SK-N-SH (cell line): Measurements from ENCODE around the gene SQOR.

ENCODE experiments used
- EZH2phosphoT487 ChIP-seq: fragments of 200-600 bp; sonication (generic); IDR thresholded peaks from 2 replicates; pipeline ENCODE4 v1.6.1; 2017; ENCODE audit warnings: low read depth, mixed run types, mild to moderate bottlenecking, antibody characterized with exemption, moderate library complexity, borderline replicate concordance
- MXI1 ChIP-seq: IDR thresholded peaks from 2 replicates; pipeline ENCODE4 v1.6.1; 2012; ENCODE audit warnings: mild to moderate bottlenecking, low read depth, low read length, improper control_type of control experiment
- POLR2AphosphoS5 ChIP-seq: IDR thresholded peaks from 2 replicates; pipeline ENCODE4 v1.6.1; 2012; ENCODE audit warnings: low read depth, low read length
- RAD21 ChIP-seq: IDR thresholded peaks from 2 replicates; pipeline ENCODE4 v1.6.1; 2012; ENCODE audit warnings: mild to moderate bottlenecking, low read length
- SIN3A ChIP-seq: IDR thresholded peaks from 2 replicates; pipeline ENCODE4 v1.6.1; 2012; ENCODE audit warnings: low read depth, mild to moderate bottlenecking, low read length, moderate library complexity, borderline replicate concordance
- TAF1 ChIP-seq: IDR thresholded peaks from 2 replicates; pipeline ENCODE4 v1.6.1; 2012; ENCODE audit warnings: low read depth, mild to moderate bottlenecking, low read length, moderate library complexity, borderline replicate concordance
- TF ChIP-seq, protein P1 (sequence below): fragments of 200-600 bp; sonication (generic); IDR thresholded peaks from 2 replicates; pipeline ENCODE4 v1.6.1; 2017; ENCODE audit warnings: antibody characterized with exemption, mild to moderate bottlenecking, moderate library complexity
- TF ChIP-seq, protein P2 (sequence below): IDR thresholded peaks from 2 replicates; pipeline ENCODE4 v1.6.1; 2012; ENCODE audit warnings: mild to moderate bottlenecking, low read depth, low read length, moderate library complexity

DNA sequence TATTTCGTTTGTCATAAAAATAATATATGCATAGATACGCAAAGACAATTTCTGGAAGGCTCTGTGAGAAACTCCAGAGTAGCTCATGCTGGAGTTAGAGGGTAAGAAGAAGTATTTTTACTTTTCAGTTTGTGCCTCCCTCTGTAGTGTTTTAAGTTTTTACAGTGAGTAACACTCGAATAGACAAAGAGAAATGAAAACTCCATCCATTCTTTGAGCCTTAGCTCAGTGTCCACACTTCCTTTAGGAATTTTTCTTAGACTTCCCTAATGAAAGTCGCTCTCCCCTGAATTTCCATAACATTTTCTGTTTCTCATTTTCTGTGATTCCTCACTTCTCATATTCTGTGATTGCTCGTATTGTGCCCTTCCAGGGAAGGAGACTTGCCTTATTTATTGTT, 45.6 kb upstream of the SQOR start:
- TF ChIP-seq, protein P1, sequence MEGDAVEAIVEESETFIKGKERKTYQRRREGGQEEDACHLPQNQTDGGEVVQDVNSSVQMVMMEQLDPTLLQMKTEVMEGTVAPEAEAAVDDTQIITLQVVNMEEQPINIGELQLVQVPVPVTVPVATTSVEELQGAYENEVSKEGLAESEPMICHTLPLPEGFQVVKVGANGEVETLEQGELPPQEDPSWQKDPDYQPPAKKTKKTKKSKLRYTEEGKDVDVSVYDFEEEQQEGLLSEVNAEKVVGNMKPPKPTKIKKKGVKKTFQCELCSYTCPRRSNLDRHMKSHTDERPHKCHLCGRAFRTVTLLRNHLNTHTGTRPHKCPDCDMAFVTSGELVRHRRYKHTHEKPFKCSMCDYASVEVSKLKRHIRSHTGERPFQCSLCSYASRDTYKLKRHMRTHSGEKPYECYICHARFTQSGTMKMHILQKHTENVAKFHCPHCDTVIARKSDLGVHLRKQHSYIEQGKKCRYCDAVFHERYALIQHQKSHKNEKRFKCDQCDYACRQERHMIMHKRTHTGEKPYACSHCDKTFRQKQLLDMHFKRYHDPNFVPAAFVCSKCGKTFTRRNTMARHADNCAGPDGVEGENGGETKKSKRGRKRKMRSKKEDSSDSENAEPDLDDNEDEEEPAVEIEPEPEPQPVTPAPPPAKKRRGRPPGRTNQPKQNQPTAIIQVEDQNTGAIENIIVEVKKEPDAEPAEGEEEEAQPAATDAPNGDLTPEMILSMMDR = no peak
- no peak for TF ChIP-seq POLR2AphosphoS5
- no peak for TF ChIP-seq RAD21
- no peak for TF ChIP-seq SIN3A
- TF ChIP-seq, protein P2, sequence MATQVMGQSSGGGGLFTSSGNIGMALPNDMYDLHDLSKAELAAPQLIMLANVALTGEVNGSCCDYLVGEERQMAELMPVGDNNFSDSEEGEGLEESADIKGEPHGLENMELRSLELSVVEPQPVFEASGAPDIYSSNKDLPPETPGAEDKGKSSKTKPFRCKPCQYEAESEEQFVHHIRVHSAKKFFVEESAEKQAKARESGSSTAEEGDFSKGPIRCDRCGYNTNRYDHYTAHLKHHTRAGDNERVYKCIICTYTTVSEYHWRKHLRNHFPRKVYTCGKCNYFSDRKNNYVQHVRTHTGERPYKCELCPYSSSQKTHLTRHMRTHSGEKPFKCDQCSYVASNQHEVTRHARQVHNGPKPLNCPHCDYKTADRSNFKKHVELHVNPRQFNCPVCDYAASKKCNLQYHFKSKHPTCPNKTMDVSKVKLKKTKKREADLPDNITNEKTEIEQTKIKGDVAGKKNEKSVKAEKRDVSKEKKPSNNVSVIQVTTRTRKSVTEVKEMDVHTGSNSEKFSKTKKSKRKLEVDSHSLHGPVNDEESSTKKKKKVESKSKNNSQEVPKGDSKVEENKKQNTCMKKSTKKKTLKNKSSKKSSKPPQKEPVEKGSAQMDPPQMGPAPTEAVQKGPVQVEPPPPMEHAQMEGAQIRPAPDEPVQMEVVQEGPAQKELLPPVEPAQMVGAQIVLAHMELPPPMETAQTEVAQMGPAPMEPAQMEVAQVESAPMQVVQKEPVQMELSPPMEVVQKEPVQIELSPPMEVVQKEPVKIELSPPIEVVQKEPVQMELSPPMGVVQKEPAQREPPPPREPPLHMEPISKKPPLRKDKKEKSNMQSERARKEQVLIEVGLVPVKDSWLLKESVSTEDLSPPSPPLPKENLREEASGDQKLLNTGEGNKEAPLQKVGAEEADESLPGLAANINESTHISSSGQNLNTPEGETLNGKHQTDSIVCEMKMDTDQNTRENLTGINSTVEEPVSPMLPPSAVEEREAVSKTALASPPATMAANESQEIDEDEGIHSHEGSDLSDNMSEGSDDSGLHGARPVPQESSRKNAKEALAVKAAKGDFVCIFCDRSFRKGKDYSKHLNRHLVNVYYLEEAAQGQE = no peak
- TF ChIP-seq EZH2phosphoT487 = no peak
- TF ChIP-seq MXI1 = no peak
- TF ChIP-seq TAF1 = no peak
